ENCODE data around the gene FAM13A. TPM values are rescaled to one million over a fixed set of nuclear protein-coding genes. Genes with fewer than 3 reads are reported as not detected.

Gene FAM13A
- total RNA-seq, 4 donors from 2014 or later: 61.8 to 217 (median 152) TPM

DNA sequence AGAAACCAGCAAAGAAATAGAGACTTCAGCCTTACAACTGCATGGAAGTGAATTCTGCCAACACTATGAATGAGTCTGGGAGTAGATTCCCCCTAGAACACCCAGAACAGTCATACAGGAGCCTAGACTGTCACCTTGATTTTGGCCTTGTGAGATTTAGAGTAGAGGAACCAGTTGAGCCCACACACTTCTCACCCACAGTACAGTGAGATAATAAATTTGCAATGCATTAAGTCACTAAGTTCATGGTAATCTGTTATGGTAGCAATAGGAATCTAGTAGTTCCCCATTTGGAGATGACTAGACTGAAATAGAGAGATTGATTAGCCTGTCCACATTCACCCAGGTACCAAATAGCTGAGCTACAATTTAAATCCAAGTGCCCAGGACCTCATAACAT, 59.0 kb downstream of the FAM13A start:
- TF ChIP-seq, protein P1, sequence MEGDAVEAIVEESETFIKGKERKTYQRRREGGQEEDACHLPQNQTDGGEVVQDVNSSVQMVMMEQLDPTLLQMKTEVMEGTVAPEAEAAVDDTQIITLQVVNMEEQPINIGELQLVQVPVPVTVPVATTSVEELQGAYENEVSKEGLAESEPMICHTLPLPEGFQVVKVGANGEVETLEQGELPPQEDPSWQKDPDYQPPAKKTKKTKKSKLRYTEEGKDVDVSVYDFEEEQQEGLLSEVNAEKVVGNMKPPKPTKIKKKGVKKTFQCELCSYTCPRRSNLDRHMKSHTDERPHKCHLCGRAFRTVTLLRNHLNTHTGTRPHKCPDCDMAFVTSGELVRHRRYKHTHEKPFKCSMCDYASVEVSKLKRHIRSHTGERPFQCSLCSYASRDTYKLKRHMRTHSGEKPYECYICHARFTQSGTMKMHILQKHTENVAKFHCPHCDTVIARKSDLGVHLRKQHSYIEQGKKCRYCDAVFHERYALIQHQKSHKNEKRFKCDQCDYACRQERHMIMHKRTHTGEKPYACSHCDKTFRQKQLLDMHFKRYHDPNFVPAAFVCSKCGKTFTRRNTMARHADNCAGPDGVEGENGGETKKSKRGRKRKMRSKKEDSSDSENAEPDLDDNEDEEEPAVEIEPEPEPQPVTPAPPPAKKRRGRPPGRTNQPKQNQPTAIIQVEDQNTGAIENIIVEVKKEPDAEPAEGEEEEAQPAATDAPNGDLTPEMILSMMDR (IDR thresholded peaks at IDR 0.05; ENCODE audit: low read depth): no peak

DNA sequence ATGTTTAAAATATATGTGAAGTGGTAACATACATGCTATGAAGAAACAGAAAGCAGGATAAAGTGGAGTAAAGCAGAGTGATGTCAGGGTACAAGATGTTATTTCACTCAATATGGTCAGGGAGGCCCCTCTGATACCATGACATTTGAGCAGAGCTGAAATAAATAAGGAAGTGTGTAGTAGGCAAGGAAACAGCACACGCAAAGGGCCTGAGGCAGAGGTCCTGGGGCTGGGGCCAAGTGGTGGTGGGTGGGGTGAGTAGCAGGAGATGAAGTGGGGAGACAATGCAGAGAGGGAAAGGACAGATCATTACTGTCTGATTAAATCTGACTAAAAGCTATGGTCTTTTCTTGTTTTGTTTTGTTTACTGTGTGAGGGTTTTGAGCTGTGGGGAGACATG, 61.1 kb downstream of the FAM13A start:
- TF ChIP-seq, protein P1 (IDR thresholded peaks at IDR 0.05; ENCODE audit: low read depth): no peak

DNA sequence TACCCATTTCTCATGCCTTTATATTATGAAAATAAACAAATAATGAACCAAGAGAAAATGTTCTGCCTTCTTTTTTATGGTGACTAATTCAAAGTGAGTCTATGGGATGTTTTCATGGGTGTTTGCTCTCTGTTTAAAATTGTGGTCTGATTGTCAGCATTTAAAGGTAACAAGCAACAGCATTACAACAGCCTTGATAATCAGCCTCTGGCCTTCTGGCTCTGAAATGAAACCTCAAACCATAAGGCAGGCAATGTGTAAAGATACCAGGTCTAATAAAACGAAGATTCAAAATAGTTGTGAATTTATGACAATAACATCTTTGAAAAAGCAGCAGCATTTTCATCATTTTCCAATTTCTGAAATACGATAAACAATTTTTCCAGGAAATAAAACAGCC, 63.7 kb downstream of the FAM13A start:
- TF ChIP-seq, protein P1 (IDR thresholded peaks at IDR 0.05; ENCODE audit: low read depth): no peak

DNA sequence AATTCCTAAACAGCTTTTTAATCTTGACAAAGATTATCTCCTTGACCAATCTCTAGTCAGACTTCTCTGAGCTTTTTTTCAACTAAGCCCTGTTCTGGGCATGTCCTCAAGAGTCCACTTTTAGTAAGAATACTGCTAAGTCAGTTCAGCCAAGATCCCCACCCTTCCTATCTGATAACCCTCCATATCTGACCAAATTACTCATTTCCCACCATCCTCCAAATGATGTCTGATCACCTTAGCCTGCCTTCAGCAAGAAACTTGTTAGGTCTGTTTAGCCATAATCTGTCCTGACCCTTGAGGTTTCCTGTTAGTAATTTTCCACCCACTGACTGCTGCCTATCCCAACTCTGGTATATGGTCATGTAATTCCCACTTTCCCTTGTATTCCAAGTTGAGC, 65.2 kb downstream of the FAM13A start:
- TF ChIP-seq, protein P1 (IDR thresholded peaks at IDR 0.05; ENCODE audit: low read depth): no peak

DNA sequence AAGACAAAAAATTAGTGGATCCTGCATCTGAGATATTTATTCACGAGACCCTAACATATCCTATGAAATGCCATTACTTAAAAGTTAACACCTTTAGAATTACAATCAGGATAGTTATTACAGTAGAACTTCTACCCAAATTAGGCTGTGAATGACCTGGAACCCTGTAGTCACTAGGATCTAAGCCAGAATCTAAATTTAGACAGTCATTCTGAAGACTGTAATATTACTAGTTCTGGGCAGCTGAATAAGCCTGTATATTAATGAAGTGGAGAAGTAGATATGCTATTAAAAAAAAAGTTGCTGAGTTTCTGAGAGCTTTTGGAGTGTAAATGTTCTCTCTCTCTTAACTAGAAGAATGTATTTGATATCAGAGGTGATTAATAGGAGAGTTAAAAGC, 67.0 kb downstream of the FAM13A start:
- TF ChIP-seq, protein P1 (IDR thresholded peaks at IDR 0.05; ENCODE audit: low read depth): no peak

DNA sequence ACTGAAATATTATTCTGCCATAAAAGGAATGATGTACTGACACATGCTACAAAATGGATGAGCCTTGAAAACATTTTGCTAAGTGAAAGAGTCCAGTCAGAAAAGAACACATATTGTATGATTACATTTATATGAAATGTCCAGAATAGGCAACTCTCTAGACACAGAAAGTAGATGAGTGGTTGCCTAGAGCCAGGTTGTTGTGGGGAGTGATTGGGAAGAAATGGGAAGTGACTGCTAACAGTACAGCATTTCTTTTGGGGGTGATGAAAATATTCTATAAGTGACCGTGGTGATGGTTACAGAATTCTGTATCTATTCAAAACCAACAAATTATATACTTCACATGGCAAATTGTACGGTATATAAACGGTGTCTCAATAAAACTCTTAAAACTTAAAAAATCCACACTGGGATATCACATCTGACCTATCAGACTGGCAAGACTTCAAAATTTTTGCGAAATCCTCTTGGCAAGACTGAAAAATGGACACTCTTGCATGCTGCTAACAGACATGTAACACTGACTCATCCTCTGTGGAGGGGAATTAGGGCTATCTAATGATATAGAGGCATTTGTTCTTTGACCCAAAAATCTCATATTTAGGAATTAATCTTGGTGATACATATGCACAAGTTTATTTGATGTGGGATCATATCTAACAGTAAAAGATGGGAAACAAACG, 71.8 kb downstream of the FAM13A start:
- TF ChIP-seq, protein P1 (IDR thresholded peaks at IDR 0.05; ENCODE audit: low read depth): no peak

DNA sequence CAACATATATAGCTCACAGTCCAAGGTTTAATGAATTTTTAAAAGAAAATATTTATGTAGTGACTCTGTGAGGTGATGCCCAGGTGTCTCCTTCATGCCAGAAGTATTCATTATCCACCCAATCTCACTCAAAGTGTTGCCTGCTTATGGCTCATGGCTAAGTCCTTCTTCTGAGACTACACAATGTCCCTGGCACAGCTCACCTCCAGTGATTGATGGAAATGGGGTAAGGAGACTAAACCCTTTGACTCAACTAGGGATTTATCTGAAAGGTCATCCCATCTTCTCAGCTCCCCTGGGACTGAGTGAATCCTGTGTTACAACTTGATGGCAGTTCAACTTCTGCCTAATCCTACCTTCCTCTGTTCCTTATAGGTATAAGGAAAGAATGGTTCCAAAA, 74.2 kb downstream of the FAM13A start:
- TF ChIP-seq, protein P1 (IDR thresholded peaks at IDR 0.05; ENCODE audit: low read depth): no peak

All from subcutaneous adipose tissue (tissue), 4 donors.